ENCODE measurements around the gene UBE2QL1. TPM values are rescaled to one million over a fixed set of nuclear protein-coding genes. Genes with fewer than 3 reads are reported as not detected.
"Not testable (repeated sequence)": the region's sequence is repeated elsewhere in the genome, so short reads cannot be mapped to it uniquely, and the experiment has no call there.

The UBE2QL1 gene
- total RNA-seq, 1 experiment from 2014 or later, result not detected

- Histone ChIP-seq H3K4me3 (ENCODE audit: low read depth, low read length) (no peak overlapping the region), H3K4me1 (no peaks in the 10 kb centered on the region), H3K9me3 (no peaks in the 10 kb centered on the region), H3K36me3 (ENCODE audit: control insufficient read depth, insufficient read depth, low read length) (no peaks in the 10 kb centered on the region), H3K27me3 (replicated peaks; ENCODE audit: control insufficient read depth, insufficient read depth, low read length) (no peaks in the 10 kb centered on the region)
- TF ChIP-seq CTCF (IDR thresholded peaks at IDR 0.05; ENCODE audit: insufficient read depth in 1 of 2, low read depth in 1 of 2, low read length in 1 of 2, severe bottlenecking in 1 of 2, unreplicated experiment in 1 of 2), result no peak
- no peak for DNase-seq
- Mint-ChIP-seq H3K36me3 (ENCODE audit: insufficient read depth, unreplicated experiment) (no peaks in the 10 kb centered on the region), H3K4me1 (ENCODE audit: low read depth, unreplicated experiment) (no peaks in the 10 kb centered on the region), H3K9me3 (ENCODE audit: unreplicated experiment) (no peaks in the 10 kb centered on the region), H3K27me3 (ENCODE audit: insufficient read depth, unreplicated experiment) (peaks cover 2% of the 10 kb centered on the region), H3K27ac (ENCODE audit: unreplicated experiment) (no peak overlapping the region), H3K4me3 (ENCODE audit: unreplicated experiment) (no peak overlapping the region)
- no TSS peak for BruUV-seq (replicated peaks)
- intact Hi-C loops (cut with micrococcal nuclease; ENCODE audit: unreplicated experiment), result no loop called here
- POLR2A ChIA-PET, result no interaction called here
- CTCF ChIA-PET, result no interaction called here
Measured at GRCh38 chr5:6508931-6509330, 60.3 kb downstream of the UBE2QL1 start.

GRCh38 chr5:6510132-6510531, 61.5 kb downstream of the UBE2QL1 start:
- Histone ChIP-seq H3K4me3 (ENCODE audit: low read depth, low read length) (no peak overlapping the region), H3K4me1 (no peaks in the 10 kb centered on the region), H3K36me3 (ENCODE audit: control insufficient read depth, insufficient read depth, low read length) (no peaks in the 10 kb centered on the region), H3K27me3 (replicated peaks; ENCODE audit: control insufficient read depth, insufficient read depth, low read length) (no peaks in the 10 kb centered on the region), H3K9me3 (no peaks in the 10 kb centered on the region)
- no peak for DNase-seq
- Mint-ChIP-seq H3K27me3 (ENCODE audit: insufficient read depth, unreplicated experiment) (no peaks in the 10 kb centered on the region), H3K4me3 (ENCODE audit: unreplicated experiment) (no peak overlapping the region), H3K4me1 (ENCODE audit: low read depth, unreplicated experiment) (no peaks in the 10 kb centered on the region), H3K9me3 (ENCODE audit: unreplicated experiment) (no peaks in the 10 kb centered on the region), H3K36me3 (ENCODE audit: insufficient read depth, unreplicated experiment) (no peaks in the 10 kb centered on the region), H3K27ac (ENCODE audit: unreplicated experiment) (no peak overlapping the region)
- intact Hi-C loops (cut with micrococcal nuclease; ENCODE audit: unreplicated experiment), result no loop called here
- no peak for TF ChIP-seq CTCF (IDR thresholded peaks at IDR 0.05; ENCODE audit: insufficient read depth in 1 of 2, low read depth in 1 of 2, low read length in 1 of 2, severe bottlenecking in 1 of 2, unreplicated experiment in 1 of 2)
- BruUV-seq (replicated peaks), result no TSS peak
- ChIA-PET CTCF (no interaction called here), POLR2A (no interaction called here)

- no peak overlapping the region for H3K4me3 ChIP-seq (ENCODE audit: low read depth, low read length)
- no peaks in the 10 kb centered on the region for H3K4me1 ChIP-seq
- no peak overlapping the region for H3K27ac Mint-ChIP-seq (ENCODE audit: unreplicated experiment)
- intact Hi-C loops (cut with micrococcal nuclease; ENCODE audit: unreplicated experiment), result no loop called here
- BruUV-seq (replicated peaks), result no TSS peak
- no peak for DNase-seq
- H3K36me3 ChIP-seq (ENCODE audit: control insufficient read depth, insufficient read depth, low read length), result no peaks in the 10 kb centered on the region
- no peaks in the 10 kb centered on the region for H3K9me3 Mint-ChIP-seq (ENCODE audit: unreplicated experiment)
- no peaks in the 10 kb centered on the region for H3K4me1 Mint-ChIP-seq (ENCODE audit: low read depth, unreplicated experiment)
- no peaks in the 10 kb centered on the region for H3K9me3 ChIP-seq
- H3K4me3 Mint-ChIP-seq (ENCODE audit: unreplicated experiment), result no peak overlapping the region
- CTCF ChIA-PET, result no interaction called here
- POLR2A ChIA-PET, result no interaction called here
- TF ChIP-seq CTCF (IDR thresholded peaks at IDR 0.05; ENCODE audit: insufficient read depth in 1 of 2, low read depth in 1 of 2, low read length in 1 of 2, severe bottlenecking in 1 of 2, unreplicated experiment in 1 of 2), result no peak
- no peaks in the 10 kb centered on the region for H3K36me3 Mint-ChIP-seq (ENCODE audit: insufficient read depth, unreplicated experiment)
- H3K27me3 ChIP-seq (replicated peaks; ENCODE audit: control insufficient read depth, insufficient read depth, low read length), result no peaks in the 10 kb centered on the region
- no peaks in the 10 kb centered on the region for H3K27me3 Mint-ChIP-seq (ENCODE audit: insufficient read depth, unreplicated experiment)
Measured at GRCh38 chr5:6510973-6511372, 62.3 kb downstream of the UBE2QL1 start.

GRCh38 chr5:6515812-6516211, 67.2 kb downstream of the UBE2QL1 start:
- H3K9me3 ChIP-seq; H3K27ac Mint-ChIP-seq (ENCODE audit: unreplicated experiment); POLR2A ChIA-PET; H3K9me3 Mint-ChIP-seq (ENCODE audit: unreplicated experiment); H3K4me3 ChIP-seq (ENCODE audit: low read depth, low read length); H3K4me3 Mint-ChIP-seq (ENCODE audit: unreplicated experiment); BruUV-seq (replicated peaks); CTCF ChIA-PET; H3K36me3 Mint-ChIP-seq (ENCODE audit: insufficient read depth, unreplicated experiment); H3K4me1 ChIP-seq; H3K27me3 Mint-ChIP-seq (ENCODE audit: insufficient read depth, unreplicated experiment); intact Hi-C loops (cut with micrococcal nuclease; ENCODE audit: unreplicated experiment); H3K4me1 Mint-ChIP-seq (ENCODE audit: low read depth, unreplicated experiment); H3K36me3 ChIP-seq (ENCODE audit: control insufficient read depth, insufficient read depth, low read length); H3K27me3 ChIP-seq (replicated peaks; ENCODE audit: control insufficient read depth, insufficient read depth, low read length); DNase-seq: not testable (repeated sequence)
